Activated B cell treated with CpG ODN at 0.5 μM for 24 hours (primary cell): ENCODE data around the gene TECR. TPM values are rescaled to one million over a fixed set of nuclear protein-coding genes. Genes with fewer than 3 reads are reported as not detected.
A peak's percentile ranks its signal among the peaks of the same experiment; 100 is the strongest.

Experiments
- ATAC-seq: fragments of 200-7000 bp; cut with Tn5 transposase; one replicate; pipeline ENCODE4 v1.10.0; 2021; ENCODE audit warnings: low read depth, mild to moderate bottlenecking, moderate library complexity
- CTCF ChIA-PET: fragments of 350-600 bp; sonication (Branson Sonifier 250); formaldehyde crosslinking; loops from one replicate; lab custom pipeline; 2021; ENCODE audit warnings: antibody characterized with exemption; lab: Charles Lee
- POLR2A ChIA-PET: fragments of 350-600 bp; sonication (Branson Sonifier 250); formaldehyde crosslinking; loops from one replicate; lab custom pipeline; 2021; ENCODE audit warnings: antibody characterized with exemption; lab: Charles Lee
- DNase-seq: peaks from one replicate; pipeline ENCODE4 v3.0.0; 2022
- H3K27ac Mint-ChIP-seq: one replicate; pipeline ENCODE4 v1.8.0; 2020; ENCODE audit warnings: mixed read lengths
- H3K27me3 Mint-ChIP-seq: one replicate; pipeline ENCODE4 v1.8.0; 2021; ENCODE audit warnings: mixed read lengths
- H3K36me3 Mint-ChIP-seq: one replicate; pipeline ENCODE4 v1.8.0; 2021; ENCODE audit warnings: low read depth, mixed read lengths
- H3K4me1 Mint-ChIP-seq: one replicate; pipeline ENCODE4 v1.8.0; 2021; ENCODE audit warnings: mixed read lengths
- H3K4me3 Mint-ChIP-seq: one replicate; pipeline ENCODE4 v1.8.0; 2020; ENCODE audit warnings: mild to moderate bottlenecking, mixed read lengths
- H3K9me3 Mint-ChIP-seq: one replicate; pipeline ENCODE4 v1.8.0; 2020; ENCODE audit warnings: mixed read lengths
- CTCF ChIP-seq: fragments of 200-600 bp; IDR thresholded peaks from one replicate; pipeline ENCODE4 v1.8.0; 2022; ENCODE audit warnings: antibody characterized with exemption, mild to moderate bottlenecking
- intact Hi-C: fragments of 100-400 bp; cut with micrococcal nuclease; formaldehyde crosslinking; loops from one replicate; pipeline ENCODE4 v1.15.1; 2024
- total RNA-seq: library from RNA; stranded (reverse); gene quantifications from 2 replicates; pipeline ENCODE4 v1.2.3, GENCODE V29; 2022

TECR gene
- total RNA-seq, 1 donor from 2014 or later: 58.6 TPM

- no peak overlapping the region for H3K27ac Mint-ChIP-seq
- H3K27me3 Mint-ChIP-seq: no peaks in the 10 kb centered on the region
- H3K36me3 Mint-ChIP-seq: peaks cover 22% of the 10 kb centered on the region
- ATAC-seq (no peak), DNase-seq (no peak)
- H3K4me1 Mint-ChIP-seq: peaks cover 12% of the 10 kb centered on the region
- POLR2A ChIA-PET: interaction anchor here (1.2 kb wide), 1 partner anchor 40 kb away, joined by 3 read pairs; no protein-coding TSS in a partner anchor
- H3K9me3 Mint-ChIP-seq: no peaks in the 10 kb centered on the region
- no peak for TF ChIP-seq CTCF
- no peak overlapping the region for H3K4me3 Mint-ChIP-seq
- CTCF ChIA-PET: no interaction called here
- intact Hi-C loops: no loop called here
Measured at GRCh38 chr19:14510311-14511228, 18.8 kb upstream of the TECR start.

DNA sequence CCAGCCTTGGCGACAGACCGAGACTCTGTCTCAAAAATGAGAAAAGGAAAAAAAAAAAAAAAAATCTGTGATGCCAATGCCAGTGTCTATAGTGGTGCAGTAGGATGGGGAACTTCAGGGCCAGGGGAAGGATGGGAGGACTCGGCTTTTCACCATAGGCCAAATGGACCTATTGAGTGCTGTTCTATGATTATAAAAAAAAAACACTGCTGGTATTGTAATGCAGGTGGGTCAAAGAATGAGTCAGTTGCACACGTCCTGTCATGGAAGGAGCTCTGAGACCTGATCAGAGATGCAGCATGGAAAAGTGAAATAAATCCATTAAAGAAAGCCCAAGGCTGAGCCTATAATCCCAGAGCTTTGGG lies 18.2 kb upstream of the TECR start:
- Mint-ChIP-seq H3K27ac (no peak overlapping the region), H3K36me3 (peaks cover 28% of the 10 kb centered on the region), H3K9me3 (no peaks in the 10 kb centered on the region), H3K4me3 (no peak overlapping the region), H3K27me3 (no peaks in the 10 kb centered on the region), H3K4me1 (peaks cover 18% of the 10 kb centered on the region)
- ATAC-seq: no peak
- DNase-seq: no peak
- CTCF ChIA-PET: no interaction called here
- POLR2A ChIA-PET: no interaction called here
- intact Hi-C loops: no loop called here
- no peak for TF ChIP-seq CTCF

GRCh38 chr19:14512406-14512961 lies 16.9 kb upstream of the TECR start:
- no peak overlapping the region for H3K4me3 Mint-ChIP-seq
- CTCF ChIA-PET: no interaction called here
- DNase-seq: no peak
- intact Hi-C loops: no loop called here
- ATAC-seq: no peak
- no peak overlapping the region for H3K27ac Mint-ChIP-seq
- peaks cover 30% of the 10 kb centered on the region for H3K4me1 Mint-ChIP-seq
- H3K9me3 Mint-ChIP-seq: no peaks in the 10 kb centered on the region
- peaks cover 40% of the 10 kb centered on the region for H3K36me3 Mint-ChIP-seq
- H3K27me3 Mint-ChIP-seq: no peaks in the 10 kb centered on the region
- no peak for TF ChIP-seq CTCF
- POLR2A ChIA-PET: interaction anchor here (0.6 kb wide), 1 partner anchor 37 kb away, joined by 3 read pairs; no protein-coding TSS in a partner anchor

DNA sequence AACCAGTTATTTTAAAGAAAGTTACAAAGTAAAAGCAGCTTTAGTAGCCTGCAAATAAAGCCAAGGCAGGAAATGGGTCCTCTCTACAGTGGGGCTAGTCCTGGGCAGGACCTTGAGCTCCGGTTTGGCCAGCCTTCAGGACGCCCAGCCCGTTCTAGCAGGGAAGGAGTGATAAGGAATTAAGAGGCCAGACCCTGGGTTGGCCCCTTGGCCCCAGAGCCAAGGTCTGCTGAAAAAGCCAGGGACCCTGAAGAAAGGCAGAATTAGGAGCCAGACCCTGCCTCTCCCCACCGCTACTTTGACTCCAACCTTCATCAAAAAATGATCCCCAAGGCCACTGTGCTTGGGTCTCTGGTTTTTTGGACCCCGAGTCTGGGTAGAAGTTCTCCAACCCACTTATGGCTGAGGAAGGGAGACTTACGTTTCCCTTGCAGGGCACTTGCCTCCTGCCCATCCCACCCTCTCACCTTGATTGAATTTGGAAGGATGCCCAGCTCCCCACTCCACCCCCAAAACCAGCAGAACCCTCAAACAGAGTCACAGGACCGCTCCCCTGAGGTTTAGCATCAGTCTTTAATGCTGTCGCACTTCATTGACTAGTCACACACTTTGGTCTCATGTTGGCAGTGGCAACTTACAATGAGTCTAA lies 15.1 kb upstream of the TECR start:
- peaks cover 42% of the 10 kb centered on the region for H3K4me1 Mint-ChIP-seq
- TF ChIP-seq CTCF: no peak
- H3K9me3 Mint-ChIP-seq: no peaks in the 10 kb centered on the region
- peak overlapping the region; percentile 46 for H3K27ac Mint-ChIP-seq
- intact Hi-C loops: no loop called here
- H3K4me3 Mint-ChIP-seq: peak overlapping the region; percentile 41
- no peak for ATAC-seq
- CTCF ChIA-PET: no interaction called here
- no peaks in the 10 kb centered on the region for H3K27me3 Mint-ChIP-seq
- no peak for DNase-seq
- peaks cover 44% of the 10 kb centered on the region for H3K36me3 Mint-ChIP-seq
- POLR2A ChIA-PET: no interaction called here
